Ovary (tissue), 9 donors: ENCODE measurements around the gene LRRC43. TPM values are rescaled to one million over a fixed set of nuclear protein-coding genes. Genes with fewer than 3 reads are reported as not detected.

Experiments used
- DNase-seq, 5 donors: peaks; one replicate each; pipeline ENCODE4 v3.0.0-alpha.2; 2019 to 2020
- H3K27ac ChIP-seq, 2 donors: fragments of 200-600 bp; one replicate each; pipeline versions ENCODE4 v1.5.1 to v1.8.0; 2019 to 2022
- H3K27me3 ChIP-seq: fragments of 200-600 bp; one replicate; pipeline ENCODE4 v1.8.0; 2022
- H3K36me3 ChIP-seq: fragments of 200-600 bp; sonication (generic); one replicate; pipeline ENCODE4 v1.5.1; 2019
- H3K4me1 ChIP-seq: one replicate; pipeline ENCODE4 v1.8.1; 2013; ENCODE audit warnings: mild to moderate bottlenecking, moderate library complexity; ENCODE audit not compliant: insufficient read depth
- H3K4me3 ChIP-seq: fragments of 200-600 bp; sonication (generic); one replicate; pipeline ENCODE4 v1.5.1; 2017
- H3K9me3 ChIP-seq, 2 donors: fragments of 200-600 bp in 1 of 2; sonication (generic) in 1 of 2; one replicate each; pipeline versions ENCODE4 v1.5.1 to v1.8.1; 2013 to 2019; ENCODE audit warnings: mild to moderate bottlenecking in 1 of 2, moderate library complexity in 1 of 2
- EP300 ChIP-seq: sonication (generic); formaldehyde crosslinking; IDR thresholded peaks from one replicate; pipeline ENCODE4 v1.6.1; 2017; ENCODE audit warnings: antibody characterized with exemption
- POLR2A ChIP-seq: fragments of 450-650 bp; IDR thresholded peaks from one replicate; pipeline ENCODE4 v1.6.1; 2017; ENCODE audit warnings: antibody characterized with exemption, mild to moderate bottlenecking, moderate library complexity
- WGBS, 3 donors: extraction: QIAGEN DNeasy Blood & Tissue Kit in 1 of 3; methylation state at CpG; one replicate each; pipeline versions ENCODE4 v1.1.5 to v1.1.7; 2013 to 2017; 5-methylcytosine and 5-hydroxymethylcytosine counted together
- intact Hi-C, 4 donors: fragments of 100-400 bp; cut with DNase I; formaldehyde crosslinking; loops; one replicate each; pipeline versions ENCODE4 v1.11.0 to v1.15.1; 2022 to 2023
- polyA plus RNA-seq, 2 donors: library from polyadenylated mRNA; stranded (reverse); fragments of 200-250 nt in 1 of 2; fragments of 350-450 nt in 1 of 2; fragmentation: Illumina TruSeq in 1 of 2; extraction: RNeasy Lipid Tissue Mini Kit (QIAGEN cat#74804) in 1 of 2; gene quantifications; one replicate each; pipeline ENCODE4 v1.2.3, GENCODE V29; 2013 to 2014
- total RNA-seq, 7 donors: library from RNA; depleted of rRNA in 2 of 7; stranded (reverse); fragments of >200 nt in 2 of 7; fragmentation: NEBNext Ultra II Directional in 3 of 7; extraction: Animal tissue kit (Norgen Biotek cat#: 25700) in 3 of 7; gene quantifications; one replicate each; pipeline versions ENCODE4 v1.1.0 to v1.2.4, GENCODE V29; 2016 to 2023
- TF ChIP-seq, protein P1 (sequence below), 3 donors: fragments of 450-650 bp in 2 of 3; fragments of 200-600 bp in 1 of 3; IDR thresholded peaks; one replicate each; pipeline versions ENCODE4 v1.5.1 to v1.8.0; 2016 to 2022; ENCODE audit warnings: antibody characterized with exemption in 3 of 3, mild to moderate bottlenecking in 1 of 3
- donor health status: DM: no; HTN: no; CAD: no; lungs with moderate emphysema.
- donor health status: DM: no; HTN: no; CAD: no.
- donor health status: Bipolar disorder and iron deficiency.
- donor health status: DM: yes; HTN: yes; CAD: no.
- donor health status: DM: no; HTN: no; CAD: no.
- donor health status: DM: yes; HTN: yes; CAD: no.

LRRC43 gene
- total and polyA plus RNA-seq, 9 donors = 0.47 to 12.9 (median 1.1) TPM; not detected in 1

DNA sequence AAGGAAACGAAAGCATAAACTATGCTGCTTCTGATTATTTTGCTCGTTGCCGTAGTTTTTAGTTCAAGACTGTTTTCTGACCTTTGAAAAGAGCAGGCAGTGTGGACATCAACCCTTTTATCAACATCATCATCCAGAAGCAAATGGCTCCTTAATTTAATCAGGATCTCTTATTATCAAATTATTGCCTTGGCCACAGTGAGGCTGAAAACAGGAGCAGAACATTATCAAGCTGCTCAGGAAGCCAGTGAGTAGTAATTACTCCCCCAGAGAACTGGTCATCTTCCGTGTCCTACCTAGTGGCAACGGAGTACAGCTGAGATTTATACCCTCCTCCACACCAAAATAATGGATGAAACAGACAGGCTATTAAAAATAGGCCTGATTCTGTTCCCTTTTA is 45.2 kb downstream of the LRRC43 start:
- no peak for DNase-seq
- TF ChIP-seq EP300 = no peak
- no peaks in the 10 kb centered on the region for H3K36me3 ChIP-seq
- WGBS, 3 donors = 84 to 89% (median 89%) methylated on average over 5 of the region's 5 CpGs
- no peaks in the 10 kb centered on the region for H3K27me3 ChIP-seq
- no peaks in the 10 kb centered on the region for H3K9me3 ChIP-seq
- H3K4me3 ChIP-seq = no peak overlapping the region
- H3K4me1 ChIP-seq = peaks cover 12% of the 10 kb centered on the region
- no peak overlapping the region for H3K27ac ChIP-seq
- intact Hi-C loops = no loop called here

DNA sequence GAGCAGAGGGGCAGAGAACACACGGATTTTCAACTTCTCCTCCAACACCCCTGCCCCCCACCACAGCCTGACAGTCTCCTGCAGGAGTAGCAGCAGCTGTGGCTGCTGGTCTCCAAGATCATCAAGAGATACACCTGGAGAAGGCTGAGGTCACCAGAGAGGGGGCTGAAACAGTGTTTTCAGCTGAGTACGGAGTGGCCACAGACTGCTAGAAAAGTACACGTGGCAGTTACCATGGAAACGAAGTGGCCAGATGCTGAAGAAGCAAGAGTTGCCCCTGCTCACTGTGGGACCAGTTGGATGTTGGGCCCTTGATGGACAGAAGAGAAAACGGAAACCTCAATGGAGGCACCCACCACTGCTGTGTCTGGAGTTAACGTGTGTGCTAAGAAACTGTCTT is 47.9 kb downstream of the LRRC43 start:
- Histone ChIP-seq H3K4me1 (peaks cover 7% of the 10 kb centered on the region), H3K36me3 (no peaks in the 10 kb centered on the region), H3K27me3 (no peaks in the 10 kb centered on the region), H3K27ac (no peak overlapping the region), H3K9me3 (no peaks in the 10 kb centered on the region), H3K4me3 (no peak overlapping the region)
- intact Hi-C loops = no loop called here
- TF ChIP-seq, protein P1, sequence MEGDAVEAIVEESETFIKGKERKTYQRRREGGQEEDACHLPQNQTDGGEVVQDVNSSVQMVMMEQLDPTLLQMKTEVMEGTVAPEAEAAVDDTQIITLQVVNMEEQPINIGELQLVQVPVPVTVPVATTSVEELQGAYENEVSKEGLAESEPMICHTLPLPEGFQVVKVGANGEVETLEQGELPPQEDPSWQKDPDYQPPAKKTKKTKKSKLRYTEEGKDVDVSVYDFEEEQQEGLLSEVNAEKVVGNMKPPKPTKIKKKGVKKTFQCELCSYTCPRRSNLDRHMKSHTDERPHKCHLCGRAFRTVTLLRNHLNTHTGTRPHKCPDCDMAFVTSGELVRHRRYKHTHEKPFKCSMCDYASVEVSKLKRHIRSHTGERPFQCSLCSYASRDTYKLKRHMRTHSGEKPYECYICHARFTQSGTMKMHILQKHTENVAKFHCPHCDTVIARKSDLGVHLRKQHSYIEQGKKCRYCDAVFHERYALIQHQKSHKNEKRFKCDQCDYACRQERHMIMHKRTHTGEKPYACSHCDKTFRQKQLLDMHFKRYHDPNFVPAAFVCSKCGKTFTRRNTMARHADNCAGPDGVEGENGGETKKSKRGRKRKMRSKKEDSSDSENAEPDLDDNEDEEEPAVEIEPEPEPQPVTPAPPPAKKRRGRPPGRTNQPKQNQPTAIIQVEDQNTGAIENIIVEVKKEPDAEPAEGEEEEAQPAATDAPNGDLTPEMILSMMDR (IDR thresholded peaks at IDR 0.05) = no peak
- TF ChIP-seq POLR2A (no peak), EP300 (no peak)
- 70 to 75% (median 74%) methylated on average over 6 of the region's 6 CpGs for WGBS, 3 donors
- no peak for DNase-seq

DNA sequence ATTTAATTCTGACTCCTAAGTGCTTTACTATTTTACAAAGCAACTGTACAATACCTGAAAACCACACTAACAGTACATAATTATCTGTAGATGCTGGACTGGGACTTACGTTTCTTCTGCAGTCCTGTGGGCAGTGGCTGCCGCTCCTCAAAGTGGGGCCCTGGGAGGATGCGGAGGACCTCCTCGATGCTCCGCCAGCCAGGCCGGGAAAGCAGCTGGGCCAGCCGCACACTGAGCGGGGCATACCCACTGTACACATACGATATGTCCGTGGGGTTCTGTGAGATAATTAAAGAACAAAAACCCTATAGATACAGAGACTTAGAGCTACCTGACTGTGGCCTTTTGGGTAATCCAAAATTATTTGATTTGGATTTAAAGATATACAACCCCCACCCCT is 49.8 kb downstream of the LRRC43 start:
- no peak for DNase-seq
- Histone ChIP-seq H3K4me1 (no peaks in the 10 kb centered on the region), H3K9me3 (no peaks in the 10 kb centered on the region), H3K27me3 (no peaks in the 10 kb centered on the region), H3K27ac (no peak overlapping the region), H3K36me3 (no peaks in the 10 kb centered on the region), H3K4me3 (no peak overlapping the region)
- TF ChIP-seq EP300 (no peak), POLR2A (no peak)
- TF ChIP-seq, protein P1 (IDR thresholded peaks at IDR 0.05) = no peak
- intact Hi-C loops = no loop called here
- WGBS, 3 donors = 90 to 98% (median 94%) methylated on average over 10 of the region's 10 CpGs

DNA sequence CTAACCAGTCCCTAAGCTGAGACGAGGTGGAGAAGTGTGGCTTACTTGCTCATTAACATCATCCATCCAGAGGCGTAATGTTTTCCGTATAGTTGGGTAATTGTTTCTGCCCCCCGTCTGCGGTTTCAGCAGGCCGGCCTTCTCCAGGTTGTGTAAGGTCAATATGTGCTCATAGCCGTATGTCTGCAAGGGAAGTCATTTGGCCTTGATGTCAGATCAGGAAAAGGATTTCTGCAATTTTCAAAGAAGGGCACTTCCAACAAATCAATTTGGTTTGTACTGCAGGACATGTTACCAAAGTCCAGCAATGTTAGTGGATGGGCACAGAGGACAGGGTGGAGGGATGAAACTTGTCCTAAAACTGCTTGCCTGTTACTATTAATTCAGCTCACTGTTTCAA is 52.8 kb downstream of the LRRC43 start:
- no peak overlapping the region for H3K27ac ChIP-seq
- DNase-seq = no peak
- no peaks in the 10 kb centered on the region for H3K4me1 ChIP-seq
- TF ChIP-seq, protein P1 (IDR thresholded peaks at IDR 0.05) = no peak
- TF ChIP-seq POLR2A = no peak
- H3K9me3 ChIP-seq = no peaks in the 10 kb centered on the region
- WGBS, 3 donors = 81 to 89% (median 86%) methylated on average over 7 of the region's 7 CpGs
- no peak overlapping the region for H3K4me3 ChIP-seq
- H3K27me3 ChIP-seq = no peaks in the 10 kb centered on the region
- intact Hi-C loops = no loop called here
- no peaks in the 10 kb centered on the region for H3K36me3 ChIP-seq

DNA sequence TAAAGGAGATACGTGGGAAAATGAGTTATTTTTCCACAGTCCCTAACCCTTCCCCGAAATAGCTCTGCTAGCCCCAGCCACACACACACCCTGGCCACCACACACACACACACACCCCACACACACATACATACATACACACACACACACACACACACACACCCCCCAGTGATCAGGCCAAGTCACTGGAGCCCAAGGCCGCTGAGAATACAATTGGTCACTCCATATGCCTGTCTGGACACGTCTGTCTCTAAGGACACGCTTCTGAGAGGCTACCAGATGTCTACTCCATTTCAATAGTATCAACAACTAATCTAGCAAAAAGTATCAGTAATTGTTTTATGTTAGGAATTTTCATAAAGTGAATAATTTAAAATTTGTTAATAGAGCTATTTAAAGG is 55.9 kb downstream of the LRRC43 start:
- H3K27ac ChIP-seq = no peak overlapping the region
- TF ChIP-seq EP300 (no peak), POLR2A (no peak)
- TF ChIP-seq, protein P1 (IDR thresholded peaks at IDR 0.05) = no peak
- no peaks in the 10 kb centered on the region for H3K36me3 ChIP-seq
- DNase-seq = no peak
- no peaks in the 10 kb centered on the region for H3K4me1 ChIP-seq
- 92 to 93% (median 93%) methylated on average over 5 of the region's 5 CpGs for WGBS, 3 donors
- intact Hi-C loops = no loop called here
- H3K9me3 ChIP-seq = no peaks in the 10 kb centered on the region
- H3K27me3 ChIP-seq = no peaks in the 10 kb centered on the region
- H3K4me3 ChIP-seq = no peak overlapping the region
